H1 (cell line): ENCODE data around the gene SCAF11. TPM values are rescaled to one million over a fixed set of nuclear protein-coding genes. Genes with fewer than 3 reads are reported as not detected.

Experiments used
- CTCF ChIA-PET: fragments of 300-600 bp; sonication (Branson Sonifier 250); formaldehyde crosslinking; loops from one replicate; lab custom pipeline; 2021; ENCODE audit not compliant: partially characterized antibody; lab: Charles Lee
- POLR2A ChIA-PET: fragments of 300-600 bp; sonication (Branson Sonifier 250); formaldehyde crosslinking; loops from one replicate; lab custom pipeline; 2021; ENCODE audit warnings: inconsistent platforms; ENCODE audit not compliant: partially characterized antibody; lab: Charles Lee
- DNase-seq, 2 experiments: peaks; one replicate each; pipeline versions ENCODE4 v3.0.0 to v3.0.0-alpha.2; 2010 to 2022; ENCODE audit warnings: low spot score in 2 of 2, low read depth in 1 of 2, mixed read lengths in 1 of 2
- FAIRE-seq: peaks from 2 replicates; lab custom pipeline; 2011; peaks lifted over from hg19 to GRCh38; lab: Jason Lieb, UNC
- H2AFZ ChIP-seq: 2 replicates; pipeline ENCODE4 v1.8.1; 2012; ENCODE audit warnings: low read length, inconsistent platforms
- H2AK5ac ChIP-seq: 2 replicates; pipeline ENCODE4 v1.6.1; 2013; ENCODE audit warnings: low read depth, low read length
- H2BK120ac ChIP-seq: replicated peaks from 2 replicates; pipeline ENCODE3; 2013; ENCODE audit warnings: low read depth, low read length, inconsistent platforms
- H2BK12ac ChIP-seq: 2 replicates; pipeline ENCODE4 v1.6.1; 2013; ENCODE audit warnings: low read depth, low read length
- H2BK15ac ChIP-seq: 2 replicates; pipeline ENCODE4 v1.6.1; 2013; ENCODE audit warnings: low read length
- H2BK20ac ChIP-seq: 2 replicates; pipeline ENCODE4 v1.6.1; 2013; ENCODE audit warnings: low read length
- H2BK5ac ChIP-seq: 2 replicates; pipeline ENCODE4 v1.6.1; 2013; ENCODE audit warnings: low read depth, low read length
- H3K14ac ChIP-seq: 2 replicates; pipeline ENCODE4 v1.6.1; 2013; ENCODE audit warnings: inconsistent platforms; ENCODE audit not compliant: insufficient read length
- H3K18ac ChIP-seq: 2 replicates; pipeline ENCODE4 v1.6.1; 2013; ENCODE audit warnings: low read length; ENCODE audit errors: extremely low read depth
- H3K23ac ChIP-seq: 2 replicates; pipeline ENCODE4 v1.6.1; 2013; ENCODE audit warnings: inconsistent platforms; ENCODE audit not compliant: insufficient read length
- H3K23me2 ChIP-seq: 2 replicates; pipeline ENCODE4 v1.6.1; 2013; ENCODE audit warnings: low read depth, low read length
- H3K27ac ChIP-seq: 2 replicates; pipeline ENCODE4 v1.6.1; 2011; ENCODE audit warnings: low read depth, low read length, inconsistent platforms
- H3K27me3 ChIP-seq, 4 experiments: replicated peaks in 1 of 4; 1 replicate in 1 of 4; 2 replicates in 3 of 4; pipeline versions ENCODE4 v1.6.1 to v1.8.1; 2011 to 2013; ENCODE audit warnings: low read length in 3 of 4, mild to moderate bottlenecking in 3 of 4, inconsistent platforms in 2 of 4, mixed read lengths in 2 of 4, moderate library complexity in 1 of 4; ENCODE audit not compliant: control insufficient read depth in 3 of 4, insufficient read depth in 3 of 4; ENCODE audit errors: extremely low read depth in 1 of 4
- H3K36me3 ChIP-seq, 4 experiments: 2 replicates each; pipeline versions ENCODE4 v1.6.1 to v1.8.1; 2011 to 2013; ENCODE audit warnings: mild to moderate bottlenecking in 4 of 4, low read length in 3 of 4, moderate library complexity in 2 of 4, control low read depth in 1 of 4, inconsistent platforms in 1 of 4; ENCODE audit not compliant: insufficient read depth in 4 of 4, control insufficient read depth in 2 of 4
- H3K4ac ChIP-seq: replicated peaks from 2 replicates; pipeline ENCODE3; 2013; ENCODE audit warnings: low read length, low read depth, mixed read lengths, inconsistent platforms; ENCODE audit not compliant: insufficient read length
- H3K4me1 ChIP-seq, 4 experiments: replicated peaks in 1 of 4; 1 replicate in 1 of 4; 2 replicates in 3 of 4; pipeline versions ENCODE4 v1.6.1 to v1.8.1; 2011 to 2013; ENCODE audit warnings: low read length in 3 of 4, inconsistent platforms in 2 of 4, mixed read lengths in 1 of 4; ENCODE audit not compliant: insufficient read depth in 4 of 4, control insufficient read depth in 3 of 4
- H3K4me2 ChIP-seq, 2 experiments: 2 replicates each; pipeline versions ENCODE4 v1.6.1 to v1.8.1; 2011 to 2013; ENCODE audit warnings: low read depth in 2 of 2, low read length in 2 of 2, control low read depth in 1 of 2, inconsistent platforms in 1 of 2, mild to moderate bottlenecking in 1 of 2; ENCODE audit not compliant: insufficient read depth in 1 of 2
- H3K4me3 ChIP-seq, 4 experiments: fragments of 200-600, 300-600 bp in 1 of 4; sonication (generic), shearing (Covaris generic), sonication (Bioruptor Twin) in 1 of 4; 2 replicates each; pipeline versions ENCODE4 v1.5.1 to v1.8.1; 2011 to 2016; ENCODE audit warnings: low read length in 4 of 4, low read depth in 3 of 4, control low read depth in 2 of 4, inconsistent platforms in 2 of 4, mild to moderate bottlenecking in 2 of 4, mixed read lengths in 1 of 4, moderate library complexity in 1 of 4; ENCODE audit not compliant: insufficient read depth in 2 of 4; ENCODE audit errors: extremely low read depth in 1 of 4
- H3K56ac ChIP-seq: replicated peaks from 2 replicates; pipeline ENCODE3; 2013; ENCODE audit warnings: low read depth, mild to moderate bottlenecking, mixed read lengths, low read length, inconsistent platforms; ENCODE audit not compliant: insufficient read length
- H3K79me1 ChIP-seq: 2 replicates; pipeline ENCODE4 v1.6.1; 2013; ENCODE audit warnings: low read depth, low read length, control low read depth
- H3K79me2 ChIP-seq, 2 experiments: 2 replicates each; pipeline versions ENCODE4 v1.6.1 to v1.8.1; 2012 to 2013; ENCODE audit warnings: low read length in 2 of 2, mild to moderate bottlenecking in 2 of 2, inconsistent platforms in 1 of 2; ENCODE audit not compliant: insufficient read depth in 2 of 2, control insufficient read depth in 1 of 2
- H3K9ac ChIP-seq, 4 experiments: replicated peaks in 1 of 4; 1 replicate in 1 of 4; 2 replicates in 3 of 4; pipeline versions ENCODE4 v1.6.1 to v1.8.1; 2011 to 2013; ENCODE audit warnings: low read depth in 3 of 4, low read length in 3 of 4, control low read depth in 2 of 4, mild to moderate bottlenecking in 2 of 4, moderate library complexity in 2 of 4, inconsistent platforms in 1 of 4; ENCODE audit errors: extremely low read depth in 1 of 4
- H3K9me3 ChIP-seq, 2 experiments: 2 replicates each; pipeline versions ENCODE4 v1.6.1 to v1.8.1; 2012 to 2013; ENCODE audit warnings: mild to moderate bottlenecking in 2 of 2, moderate library complexity in 2 of 2, control low read depth in 1 of 2, inconsistent platforms in 1 of 2, low read depth in 1 of 2, low read length in 1 of 2, mixed read lengths in 1 of 2; ENCODE audit not compliant: insufficient read depth in 2 of 2
- H4K20me1 ChIP-seq, 2 experiments: replicated peaks in 1 of 2; 2 replicates each; pipeline versions ENCODE3 to v1.8.1; 2011 to 2013; ENCODE audit warnings: inconsistent platforms in 2 of 2, low read length in 2 of 2, mild to moderate bottlenecking in 1 of 2; ENCODE audit not compliant: insufficient read depth in 2 of 2, control insufficient read depth in 1 of 2
- H4K5ac ChIP-seq: 2 replicates; pipeline ENCODE4 v1.6.1; 2013; ENCODE audit warnings: low read length, low read depth, mixed read lengths, inconsistent platforms; ENCODE audit not compliant: insufficient read length
- H4K8ac ChIP-seq: 2 replicates; pipeline ENCODE4 v1.8.0; 2013; ENCODE audit warnings: mild to moderate bottlenecking, moderate library complexity, low read length, inconsistent platforms; ENCODE audit not compliant: insufficient read depth; ENCODE audit errors: extremely low read depth
- H4K91ac ChIP-seq: replicated peaks from 2 replicates; pipeline ENCODE3; 2013; ENCODE audit warnings: low read length, mixed read lengths, inconsistent platforms; ENCODE audit not compliant: insufficient read length
- E2F6 ChIP-seq: IDR thresholded peaks from 2 replicates; pipeline ENCODE4 v1.6.1; 2012; ENCODE audit warnings: inconsistent platforms
- FOSL1 ChIP-seq: IDR thresholded peaks from 2 replicates; pipeline ENCODE4 v1.6.1; 2011; ENCODE audit warnings: mild to moderate bottlenecking, low read depth, low read length, moderate library complexity; ENCODE audit not compliant: insufficient read depth
- POLR2AphosphoS5 ChIP-seq: IDR thresholded peaks from 2 replicates; pipeline ENCODE4 v1.6.1; 2011; ENCODE audit warnings: low read depth, low read length
- RFX5 ChIP-seq: IDR thresholded peaks from 2 replicates; pipeline ENCODE4 v1.6.1; 2011; ENCODE audit warnings: low read depth, low read length, improper control_type of control experiment, borderline replicate concordance
- polyA plus RNA-seq, 7 experiments: library from polyadenylated mRNA; depleted of rRNA in 3 of 7; stranded (reverse) in 5 of 7; unstranded in 2 of 7; fragments of >200 nt in 5 of 7; fragments of 200-250 nt in 2 of 7; gene quantifications; 1 replicate in 5 of 7; 2 replicates in 1 of 7; 4 replicates in 1 of 7; pipeline versions ENCODE4 v1.2.1 to v1.2.3, GENCODE V29; 2011 to 2013; ENCODE audit warnings: missing spikeins in 2 of 7, mixed read lengths in 2 of 7
- total RNA-seq: library from RNA; stranded (reverse); fragmentation: NEBNext Ultra II Directional; extraction: Animal tissue kit (Norgen Biotek cat#: 25700); gene quantifications from 2 replicates; pipeline ENCODE4 v1.2.1, GENCODE V29; 2021
- TF ChIP-seq, protein P1 (sequence below): IDR thresholded peaks from 2 replicates; pipeline ENCODE4 v1.6.1; 2012; ENCODE audit warnings: inconsistent platforms

The SCAF11 gene
- total and polyA plus RNA-seq, 2 of the 8 experiments (the other 6 are each of a cell fraction or from before 2014, with no cell fraction given), result 15.1 to 77.8 TPM

DNA sequence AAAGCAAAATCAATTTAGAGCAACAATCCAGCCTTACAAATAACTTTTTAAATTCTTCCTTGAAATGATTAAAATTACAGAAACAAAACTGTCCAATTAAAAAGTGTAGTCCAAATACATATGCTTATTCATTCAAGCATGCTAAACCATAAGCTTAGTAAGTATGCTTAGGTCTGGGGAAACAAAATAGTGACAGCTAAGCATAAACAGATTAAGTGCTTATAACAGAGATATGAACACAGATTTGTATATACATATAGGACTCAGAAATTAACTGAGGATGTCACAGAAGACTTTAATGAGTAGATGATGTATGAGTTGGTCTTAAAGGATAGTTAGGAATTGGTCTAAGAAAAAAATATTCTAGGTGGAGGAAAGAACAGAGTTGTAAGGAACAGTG is 41.8 kb downstream of the SCAF11 start:
- CTCF ChIA-PET, result interaction anchor here (1.8 kb wide), 1 partner anchor 680 kb away, joined by 3 read pairs; no protein-coding TSS in a partner anchor
- Histone ChIP-seq H4K20me1 (no peaks in the 10 kb centered on the region), H3K79me2 (no peaks in the 10 kb centered on the region), H3K36me3 (peaks cover 0 to 33% (median 8%) of the 10 kb centered on the region in 4 experiments; a peak in 3 of 8 replicates), H3K27me3 (no peaks in the 10 kb centered on the region), H3K14ac (no peak overlapping the region), H2BK15ac (no peak overlapping the region), H3K4me1 (no peaks in the 10 kb centered on the region), H4K8ac (no peak overlapping the region), H3K27ac (no peak overlapping the region), H2BK120ac (no peak overlapping the region), H2AK5ac (no peak overlapping the region), H3K23me2 (no peaks in the 10 kb centered on the region), H4K91ac (no peak overlapping the region), H2AFZ (no peak overlapping the region), H2BK20ac (no peak overlapping the region), H3K9me3 (no peaks in the 10 kb centered on the region), H3K79me1 (no peaks in the 10 kb centered on the region), H3K23ac (no peak overlapping the region), H4K5ac (no peak overlapping the region), H3K9ac (no peak overlapping the region), H2BK12ac (no peak overlapping the region), H3K4me2 (no peak overlapping the region), H3K4me3 (no peak overlapping the region), H3K4ac (no peak overlapping the region), H2BK5ac (no peak overlapping the region), H3K56ac (no peak overlapping the region), H3K18ac (no peak overlapping the region)
- POLR2A ChIA-PET, result interaction anchor here (0.7 kb wide), 1 partner anchor 14 kb away, joined by 3 read pairs; no protein-coding TSS in a partner anchor
- FAIRE-seq (no peak), DNase-seq (no peak)
- TF ChIP-seq FOSL1, result no peak
- TF ChIP-seq, protein P1, sequence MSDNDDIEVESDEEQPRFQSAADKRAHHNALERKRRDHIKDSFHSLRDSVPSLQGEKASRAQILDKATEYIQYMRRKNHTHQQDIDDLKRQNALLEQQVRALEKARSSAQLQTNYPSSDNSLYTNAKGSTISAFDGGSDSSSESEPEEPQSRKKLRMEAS, result no peak
- TF ChIP-seq POLR2AphosphoS5, result no peak
- no peak for TF ChIP-seq RFX5
- TF ChIP-seq E2F6, result no peak
